Measurements from ENCODE around the gene HES1. TPM values are rescaled to one million over a fixed set of nuclear protein-coding genes. Genes with fewer than 3 reads are reported as not detected.

The HES1 gene
- total and polyA plus RNA-seq, 4 donors = 16.5 to 70.6 (median 27.5) TPM

- Histone ChIP-seq H3K27me3 (ENCODE audit: control insufficient read depth in 3 of 3, insufficient read depth in 3 of 3, low read length in 2 of 3) (no peaks in the 10 kb centered on the region), H3K4me1 (ENCODE audit: control insufficient read depth in 5 of 5, insufficient read depth in 5 of 5, low read length in 5 of 5) (peaks cover 0 to 13% (median 10%) of the 10 kb centered on the region in 5 donors), H3K9ac (ENCODE audit: insufficient read depth in 1 of 2, low read length in 2 of 2) (no peak overlapping the region), H3K36me3 (ENCODE audit: control insufficient read depth in 4 of 4, insufficient read depth in 4 of 4, low read length in 4 of 4) (no peaks in the 10 kb centered on the region), H3K9me3 (ENCODE audit: control insufficient read depth in 4 of 4, insufficient read depth in 3 of 4, low read length in 3 of 4) (no peaks in the 10 kb centered on the region), H3K27ac (ENCODE audit: low read depth in 1 of 2, low read length in 1 of 2) (no peak overlapping the region), H3K4me3 (no peak overlapping the region)
- no peak for TF ChIP-seq CTCF (IDR thresholded peaks at IDR 0.05; ENCODE audit: control extremely low read depth, extremely low read depth)
- DNase-seq = no peak
- WGBS, 2 donors = 51 to 52% methylated on average over 10 of the region's 10 CpGs
- ATAC-seq (ENCODE audit: insufficient read depth, low FRiP score) = no peak
Observed at GRCh38 chr3:194098081-194098842, 37.7 kb upstream of the HES1 start.

GRCh38 chr3:194098843-194099183 is 37.1 kb upstream of the HES1 start:
- Histone ChIP-seq H3K4me3 (no peak overlapping the region), H3K36me3 (ENCODE audit: control insufficient read depth in 4 of 4, insufficient read depth in 4 of 4, low read length in 4 of 4) (no peaks in the 10 kb centered on the region), H3K4me1 (ENCODE audit: control insufficient read depth in 5 of 5, insufficient read depth in 5 of 5, low read length in 5 of 5) (peaks cover 0 to 13% (median 10%) of the 10 kb centered on the region in 5 donors), H3K27ac (ENCODE audit: low read depth in 1 of 2, low read length in 1 of 2) (no peak overlapping the region), H3K9ac (ENCODE audit: insufficient read depth in 1 of 2, low read length in 2 of 2) (no peak overlapping the region), H3K9me3 (ENCODE audit: control insufficient read depth in 4 of 4, insufficient read depth in 3 of 4, low read length in 3 of 4) (no peaks in the 10 kb centered on the region), H3K27me3 (ENCODE audit: control insufficient read depth in 3 of 3, insufficient read depth in 3 of 3, low read length in 2 of 3) (no peaks in the 10 kb centered on the region)
- 80 to 85% methylated on average over 4 of the region's 4 CpGs for WGBS, 2 donors
- ATAC-seq (ENCODE audit: insufficient read depth, low FRiP score) = no peak
- no peak for DNase-seq
- no peak for TF ChIP-seq CTCF (IDR thresholded peaks at IDR 0.05; ENCODE audit: control extremely low read depth, extremely low read depth)

GRCh38 chr3:194099215-194099614 is 36.7 kb upstream of the HES1 start:
- H3K36me3 ChIP-seq (ENCODE audit: control insufficient read depth in 4 of 4, insufficient read depth in 4 of 4, low read length in 4 of 4) = no peaks in the 10 kb centered on the region
- WGBS, 2 donors = 63 to 65% methylated on average over 10 of the region's 10 CpGs
- no peak for DNase-seq

More at GRCh38 chr3:194099215-194099614, 36.7 kb upstream of the HES1 start:
- ATAC-seq (ENCODE audit: insufficient read depth, low FRiP score) = no peak
- no peak for TF ChIP-seq CTCF (IDR thresholded peaks at IDR 0.05; ENCODE audit: control extremely low read depth, extremely low read depth)
- H3K9me3 ChIP-seq (ENCODE audit: control insufficient read depth in 4 of 4, insufficient read depth in 3 of 4, low read length in 3 of 4) = no peaks in the 10 kb centered on the region
- H3K27ac ChIP-seq (ENCODE audit: low read depth in 1 of 2, low read length in 1 of 2) = no peak overlapping the region
- peaks cover 0 to 16% (median 12%) of the 10 kb centered on the region in 5 donors for H3K4me1 ChIP-seq (ENCODE audit: control insufficient read depth in 5 of 5, insufficient read depth in 5 of 5, low read length in 5 of 5)
- no peaks in the 10 kb centered on the region for H3K27me3 ChIP-seq (ENCODE audit: control insufficient read depth in 3 of 3, insufficient read depth in 3 of 3, low read length in 2 of 3)
- no peak overlapping the region for H3K4me3 ChIP-seq
- H3K9ac ChIP-seq (ENCODE audit: insufficient read depth in 1 of 2, low read length in 2 of 2) = no peak overlapping the region
